ENCODE measurements around the gene PC.

Gene PC

GRCh38 chr11:66867425-66868040, 90.7 kb downstream of the PC start:
- DNase-seq (ENCODE audit: low spot score): no peak

- no peak for DNase-seq (ENCODE audit: low spot score)
Observed at GRCh38 chr11:66866511-66866986, 91.6 kb downstream of the PC start.

GRCh38 chr11:66866007-66866406, 92.2 kb downstream of the PC start:
- DNase-seq (ENCODE audit: low spot score): no peak

- no peak for DNase-seq (ENCODE audit: low spot score)
Observed at GRCh38 chr11:66864924-66865697, 93.1 kb downstream of the PC start.

- DNase-seq (ENCODE audit: low spot score): no peak
Observed at GRCh38 chr11:66864172-66864901, 93.8 kb downstream of the PC start.

- DNase-seq (ENCODE audit: low spot score): no peak
Observed at GRCh38 chr11:66863428-66864125, 94.6 kb downstream of the PC start.

- no peak for DNase-seq (ENCODE audit: low spot score)
Observed at GRCh38 chr11:66862559-66863037, 95.6 kb downstream of the PC start.

- DNase-seq (ENCODE audit: low spot score): no peak
Observed at GRCh38 chr11:66861774-66862558, 96.2 kb downstream of the PC start.

- no peak for DNase-seq (ENCODE audit: low spot score)
Observed at GRCh38 chr11:66861038-66861773, 97.0 kb downstream of the PC start.

- DNase-seq (ENCODE audit: low spot score): no peak
Observed at GRCh38 chr11:66860449-66860831, 97.7 kb downstream of the PC start.

- no peak for DNase-seq (ENCODE audit: low spot score)
Observed at GRCh38 chr11:66859686-66860448, 98.3 kb downstream of the PC start.

GRCh38 chr11:66858939-66859685, 99.1 kb downstream of the PC start:
- no peak for DNase-seq (ENCODE audit: low spot score)

- no peak for DNase-seq (ENCODE audit: low spot score)
Observed at GRCh38 chr11:66858186-66858938, 99.8 kb downstream of the PC start.

- no peak for DNase-seq (ENCODE audit: low spot score)
Observed at GRCh38 chr11:66857927-66858185, 100.3 kb downstream of the PC start.

GRCh38 chr11:66857234-66857926, 100.8 kb downstream of the PC start:
- no peak for DNase-seq (ENCODE audit: low spot score)

- no peak for DNase-seq (ENCODE audit: low spot score)
Observed at GRCh38 chr11:66856496-66857233, 101.5 kb downstream of the PC start, which contains the start of gene LRFN4. LRFN4 (plus strand) TSS chr11:66857064; CDS start chr11:66857745, 681 bp downstream.

Data from putamen (tissue), 1 donor.